NCI-H1930 (cell line): ENCODE measurements around the gene PACS1.
"Not testable (repeated sequence)": the region's sequence is repeated elsewhere in the genome, so short reads cannot be mapped to it uniquely, and the experiment has no call there.

Experiments used
- DNase-seq, 2 experiments: peaks; one replicate each; lab custom pipeline; 2025; lab: John Stamatoyannopoulos, UW

Gene PACS1

GRCh38 chr11:66076561-66076960 is 6.5 kb downstream of the PACS1 start:
- no peak for DNase-seq

- no peak for DNase-seq
These were observed 7.9 kb downstream of the PACS1 start for GRCh38 chr11:66077927-66078326.

- not testable (repeated sequence) for DNase-seq
These were observed 8.9 kb downstream of the PACS1 start for GRCh38 chr11:66078949-66079348.

- no peak for DNase-seq
These were observed 10.2 kb downstream of the PACS1 start for GRCh38 chr11:66080055-66080817.

GRCh38 chr11:66081505-66081904 is 11.4 kb downstream of the PACS1 start:
- no peak for DNase-seq

GRCh38 chr11:66082946-66083698 is 13.1 kb downstream of the PACS1 start:
- DNase-seq, result no peak

- DNase-seq, result no peak
These were observed 13.7 kb downstream of the PACS1 start for GRCh38 chr11:66083767-66084166.

GRCh38 chr11:66084821-66085475 is 14.9 kb downstream of the PACS1 start:
- no peak for DNase-seq

GRCh38 chr11:66087148-66087908 is 17.3 kb downstream of the PACS1 start:
- DNase-seq, result no peak

- no peak for DNase-seq
These were observed 19.0 kb downstream of the PACS1 start for GRCh38 chr11:66089067-66089466.

GRCh38 chr11:66090288-66090687 is 20.2 kb downstream of the PACS1 start:
- no peak for DNase-seq

- not testable (repeated sequence) for DNase-seq
These were observed 22.1 kb downstream of the PACS1 start for GRCh38 chr11:66092125-66092524.

- not testable (repeated sequence) for DNase-seq
These were observed 29.7 kb downstream of the PACS1 start for GRCh38 chr11:66099746-66100145.

GRCh38 chr11:66100272-66101065 is 30.4 kb downstream of the PACS1 start:
- DNase-seq, result no peak

- no peak for DNase-seq
These were observed 31.0 kb downstream of the PACS1 start for GRCh38 chr11:66101066-66101464.

- no peak for DNase-seq
These were observed 34.1 kb downstream of the PACS1 start for GRCh38 chr11:66104057-66104638.

- DNase-seq, result no peak
These were observed 36.9 kb downstream of the PACS1 start for GRCh38 chr11:66106786-66107599.

GRCh38 chr11:66107600-66108510 is 37.8 kb downstream of the PACS1 start:
- no peak for DNase-seq

GRCh38 chr11:66109294-66109693 is 39.2 kb downstream of the PACS1 start:
- DNase-seq, result no peak
